GM04504 (cell line): ENCODE measurements around the gene DCAF5.
A peak's percentile ranks its signal among the peaks of the same experiment; 100 is the strongest.
"Not testable (repeated sequence)": the region's sequence is repeated elsewhere in the genome, so short reads cannot be mapped to it uniquely, and the experiment has no call there.

Experiments used
- DNase-seq: peaks from one replicate; pipeline ENCODE4 v3.0.0-alpha.2; 2012; ENCODE audit warnings: low read depth

Gene DCAF5, protein sequence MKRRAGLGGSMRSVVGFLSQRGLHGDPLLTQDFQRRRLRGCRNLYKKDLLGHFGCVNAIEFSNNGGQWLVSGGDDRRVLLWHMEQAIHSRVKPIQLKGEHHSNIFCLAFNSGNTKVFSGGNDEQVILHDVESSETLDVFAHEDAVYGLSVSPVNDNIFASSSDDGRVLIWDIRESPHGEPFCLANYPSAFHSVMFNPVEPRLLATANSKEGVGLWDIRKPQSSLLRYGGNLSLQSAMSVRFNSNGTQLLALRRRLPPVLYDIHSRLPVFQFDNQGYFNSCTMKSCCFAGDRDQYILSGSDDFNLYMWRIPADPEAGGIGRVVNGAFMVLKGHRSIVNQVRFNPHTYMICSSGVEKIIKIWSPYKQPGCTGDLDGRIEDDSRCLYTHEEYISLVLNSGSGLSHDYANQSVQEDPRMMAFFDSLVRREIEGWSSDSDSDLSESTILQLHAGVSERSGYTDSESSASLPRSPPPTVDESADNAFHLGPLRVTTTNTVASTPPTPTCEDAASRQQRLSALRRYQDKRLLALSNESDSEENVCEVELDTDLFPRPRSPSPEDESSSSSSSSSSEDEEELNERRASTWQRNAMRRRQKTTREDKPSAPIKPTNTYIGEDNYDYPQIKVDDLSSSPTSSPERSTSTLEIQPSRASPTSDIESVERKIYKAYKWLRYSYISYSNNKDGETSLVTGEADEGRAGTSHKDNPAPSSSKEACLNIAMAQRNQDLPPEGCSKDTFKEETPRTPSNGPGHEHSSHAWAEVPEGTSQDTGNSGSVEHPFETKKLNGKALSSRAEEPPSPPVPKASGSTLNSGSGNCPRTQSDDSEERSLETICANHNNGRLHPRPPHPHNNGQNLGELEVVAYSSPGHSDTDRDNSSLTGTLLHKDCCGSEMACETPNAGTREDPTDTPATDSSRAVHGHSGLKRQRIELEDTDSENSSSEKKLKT

DNA sequence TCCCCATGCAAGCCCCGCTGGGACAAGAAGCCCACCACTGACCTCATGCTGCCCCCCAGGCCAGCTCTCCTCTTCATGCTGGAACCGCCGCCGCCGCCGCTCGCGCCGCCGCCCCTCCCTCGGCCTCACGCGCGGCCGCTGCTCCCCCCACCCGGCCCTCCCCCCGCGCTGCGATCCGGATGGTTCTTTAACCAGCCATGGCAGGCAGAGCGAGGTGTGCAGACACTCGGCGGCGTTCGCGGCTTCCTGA lies at the start of gene DCAF5:
DCAF5 (minus strand) TSS at position 218 of the 250 bp plus-strand sequence; CDS start at position 77, 141 bp downstream.
- no peak for DNase-seq

DNA sequence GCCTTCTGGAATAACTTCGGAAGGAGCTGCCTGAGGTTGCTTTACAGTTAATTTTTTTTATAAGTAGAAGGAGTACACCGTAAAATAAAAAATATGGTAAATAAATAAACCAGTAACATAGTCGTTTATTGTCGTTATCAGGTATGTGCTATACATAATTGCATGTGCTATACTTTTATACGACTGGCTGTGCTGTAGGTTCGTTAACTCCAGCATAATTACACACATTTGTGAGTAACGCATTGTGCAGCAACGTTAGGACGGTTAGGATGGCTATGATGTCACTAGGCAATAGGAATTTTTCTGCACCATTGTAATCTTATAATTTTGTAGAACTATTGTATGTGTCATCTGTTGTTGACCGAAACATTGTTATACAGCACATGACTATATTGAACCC lies 46.9 kb upstream of the DCAF5 start:
- DNase-seq = no peak

DNA sequence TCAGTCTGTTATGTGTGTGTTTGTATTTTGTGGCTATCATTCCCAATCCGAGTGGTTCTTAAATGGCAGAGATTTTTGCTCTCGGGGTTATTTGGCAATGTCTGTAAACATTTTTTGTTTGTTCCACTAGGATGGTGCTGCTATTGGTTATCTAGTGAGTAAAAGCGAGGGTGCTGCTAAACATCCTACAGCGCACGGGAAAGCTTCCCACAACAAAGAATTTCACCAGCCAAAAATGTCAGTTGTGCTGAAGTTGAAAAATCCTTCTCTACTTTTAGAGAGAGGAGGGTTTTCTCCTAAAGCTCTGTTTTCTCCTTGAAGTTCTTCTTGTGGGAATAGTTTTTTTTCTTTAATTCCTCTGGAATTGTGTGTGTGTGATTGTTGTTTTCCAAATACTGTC lies 40.8 kb upstream of the DCAF5 start:
- DNase-seq = no peak

DNA sequence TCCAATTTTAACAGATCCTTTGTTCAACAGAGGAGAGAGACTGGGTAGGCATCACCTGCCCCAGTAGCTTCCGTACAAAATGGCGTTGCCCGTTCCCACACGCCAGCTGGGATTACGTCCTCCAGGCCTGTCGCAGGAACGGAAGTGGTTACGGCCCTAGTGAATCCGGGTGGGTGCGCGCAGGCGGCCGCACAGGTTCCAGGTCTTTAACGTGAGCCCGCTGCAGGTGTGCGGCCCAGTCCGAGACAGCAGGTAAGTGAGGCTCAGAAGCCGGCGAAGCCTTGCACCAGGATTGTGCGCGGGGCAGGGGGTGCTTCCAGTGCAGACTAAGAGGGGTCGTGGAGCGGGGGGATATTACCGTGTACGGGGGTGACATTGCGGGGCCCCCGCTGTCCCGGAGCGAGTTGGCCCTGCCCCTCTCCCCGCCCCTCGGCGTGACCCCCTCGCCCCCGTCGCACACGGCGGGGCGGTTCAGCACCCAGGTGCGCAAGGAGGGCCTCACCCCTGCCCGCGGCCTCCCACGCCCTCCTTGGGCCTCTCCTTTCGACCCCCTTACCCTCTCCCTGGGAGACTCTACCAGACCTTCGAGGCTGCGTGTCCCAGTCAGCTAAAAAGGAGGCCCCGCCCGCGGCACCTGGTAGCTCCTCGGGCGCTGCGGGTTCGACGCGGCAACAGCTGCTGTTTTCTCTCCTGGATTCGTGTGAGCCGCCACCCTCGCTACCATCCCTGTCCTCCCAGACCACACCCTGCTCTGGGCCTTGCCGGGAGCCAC lies 38.6 kb upstream of the DCAF5 start, which contains the start of gene EXD2:
EXD2 (plus strand) TSS at position 159 of the 772 bp plus-strand sequence. CDS start 17,973 bp downstream, outside the sequence.
- peak; percentile 60 for DNase-seq

DNA sequence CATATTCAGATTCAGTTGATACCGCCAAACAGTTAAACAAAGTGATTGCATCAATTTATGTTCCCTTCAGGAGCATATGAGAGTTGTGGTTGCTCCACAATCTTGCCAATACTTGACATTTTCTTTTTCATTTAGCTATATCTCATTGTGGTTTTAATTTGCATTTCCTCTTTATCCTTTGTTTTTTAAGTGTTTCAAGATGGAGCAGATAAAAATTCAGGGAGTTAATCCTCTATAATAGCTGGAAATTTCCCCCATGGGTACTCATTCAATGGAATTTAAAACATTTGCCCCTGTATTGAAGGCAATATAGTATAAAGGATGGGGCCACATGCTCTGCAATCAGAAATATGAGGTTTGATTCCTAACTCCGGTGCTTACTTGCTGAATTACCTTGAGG lies 37.3 kb upstream of the DCAF5 start:
- no peak for DNase-seq

DNA sequence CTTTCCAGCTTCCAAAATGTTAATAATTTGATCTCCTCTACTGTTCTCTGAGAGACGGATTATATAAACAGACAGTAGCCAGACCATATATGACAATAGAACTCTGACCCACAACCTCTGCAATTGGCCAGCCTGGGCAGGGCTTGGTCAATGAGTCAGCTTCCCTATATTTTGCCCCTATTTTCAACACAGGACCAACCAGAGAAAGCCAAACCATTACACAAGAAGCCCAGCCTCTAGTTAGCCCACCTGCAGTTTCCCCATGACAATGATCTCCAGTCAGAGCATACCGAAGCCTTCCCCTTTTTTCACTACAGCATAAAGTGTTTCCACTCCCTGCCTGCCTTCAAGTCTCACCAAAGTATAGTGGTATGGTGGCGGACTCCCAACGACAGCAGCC lies 30.8 kb upstream of the DCAF5 start:
- no peak for DNase-seq

DNA sequence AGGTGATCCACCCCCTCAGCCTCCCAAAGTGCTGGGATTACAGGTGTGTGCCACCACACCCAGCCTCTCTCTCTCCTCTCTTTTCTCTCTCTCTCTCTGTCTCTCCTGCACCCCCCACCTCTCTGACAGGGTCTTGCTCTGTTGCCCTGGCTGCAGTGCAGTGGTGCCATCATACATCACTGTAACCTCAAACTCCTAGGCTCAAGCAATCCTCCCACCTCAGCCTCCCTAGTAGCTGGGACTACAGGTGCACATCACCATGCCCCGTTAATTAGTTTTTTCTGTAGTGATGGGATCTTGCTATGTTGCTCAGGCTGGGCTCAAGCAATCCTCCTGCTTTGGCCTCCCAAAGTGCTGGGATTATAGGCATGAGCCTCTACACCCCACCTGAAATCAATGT lies 29.7 kb upstream of the DCAF5 start:
- DNase-seq = not testable (repeated sequence)

DNA sequence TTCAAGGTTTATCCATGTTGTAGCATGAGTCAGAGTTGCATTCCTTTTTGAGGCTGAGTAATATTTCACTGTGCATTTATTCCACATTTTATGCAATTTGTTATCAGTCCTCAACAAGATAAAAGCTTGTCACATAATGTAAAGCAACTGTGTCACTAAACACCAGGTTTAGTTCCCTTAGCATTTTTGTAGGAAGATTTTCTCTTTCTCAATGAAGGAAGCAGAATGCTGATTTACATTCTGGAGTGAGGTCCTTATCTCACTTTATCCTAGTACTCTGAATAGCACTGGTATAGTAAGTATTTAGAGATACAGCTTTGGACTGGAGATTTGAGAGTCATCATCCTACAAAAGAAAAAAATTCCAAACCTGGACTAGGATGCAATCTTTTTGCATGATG lies 28.6 kb upstream of the DCAF5 start:
- no peak for DNase-seq

DNA sequence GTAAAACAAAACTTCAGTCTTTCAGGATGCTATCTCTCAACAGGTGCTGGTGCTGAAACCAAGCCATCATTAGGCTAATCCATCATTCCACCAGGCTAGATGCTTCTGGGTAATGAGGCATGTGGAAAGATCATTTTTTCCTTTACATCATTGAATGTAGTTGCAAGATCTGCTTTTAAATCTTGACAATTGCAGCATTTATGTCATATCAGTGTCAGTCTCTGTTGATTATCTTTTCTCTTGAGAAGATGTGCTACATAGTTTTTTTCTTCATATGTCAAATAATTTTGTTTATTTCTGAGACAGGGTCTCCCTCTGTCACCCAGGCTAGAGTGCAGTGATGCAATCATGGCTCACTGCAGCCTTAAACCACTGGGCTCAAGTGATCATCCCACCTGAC lies 22.2 kb upstream of the DCAF5 start:
- no peak for DNase-seq

DNA sequence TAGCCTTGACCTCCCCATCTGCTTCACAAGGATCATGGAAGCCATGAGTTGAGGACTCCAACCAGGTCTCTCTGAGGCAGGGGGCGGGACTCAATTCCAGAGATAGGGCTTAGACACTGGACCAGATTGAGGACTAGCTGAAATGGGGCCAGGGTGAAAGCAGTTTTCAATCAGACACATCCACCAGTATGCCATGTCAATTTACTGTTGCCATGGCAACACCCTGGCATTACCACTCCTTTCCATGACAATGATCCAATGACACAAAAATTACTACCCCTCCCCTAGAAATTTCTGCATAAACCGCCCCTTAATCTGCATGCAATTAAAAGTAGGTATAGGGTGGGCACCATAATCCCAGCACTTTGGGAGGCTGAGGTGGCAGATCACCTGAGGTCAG lies 18.6 kb upstream of the DCAF5 start:
- DNase-seq = no peak

DNA sequence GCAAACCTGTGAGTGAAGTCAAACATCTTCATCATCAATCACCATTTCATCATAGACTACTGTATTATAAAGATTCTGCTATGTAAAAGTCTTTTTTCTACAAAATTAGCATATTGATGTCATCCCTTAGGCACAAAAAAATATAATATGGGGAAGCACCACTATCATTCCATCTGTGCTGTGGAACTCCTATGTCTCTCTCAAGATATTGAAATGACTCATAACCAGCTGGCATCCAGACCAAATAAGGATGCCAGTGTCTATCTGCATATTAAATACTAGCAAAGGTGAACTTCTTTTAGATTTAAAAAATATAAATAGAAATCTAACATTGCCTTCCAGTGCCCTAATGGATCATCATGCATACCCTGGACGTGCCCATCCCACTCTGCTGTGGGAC lies 17.9 kb upstream of the DCAF5 start:
- DNase-seq = no peak

DNA sequence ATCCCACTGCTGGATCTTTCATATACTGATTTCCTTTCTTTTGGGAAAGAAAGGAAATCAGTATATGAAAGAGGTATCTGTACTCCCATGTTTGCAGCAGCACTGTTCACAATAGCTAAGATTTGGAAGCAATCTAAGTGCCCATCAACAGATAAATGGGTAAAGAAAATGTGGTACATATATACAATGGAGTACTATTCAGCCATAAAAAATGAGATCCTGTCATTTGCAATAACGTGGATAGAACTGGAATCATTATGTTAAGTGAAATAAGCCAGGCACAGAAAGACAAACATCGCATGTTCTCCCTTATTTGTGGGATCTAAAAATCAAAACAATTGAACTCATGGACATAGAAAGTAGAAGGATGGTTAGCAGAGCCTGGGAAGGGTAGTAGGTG lies 12.9 kb upstream of the DCAF5 start:
- DNase-seq = not testable (repeated sequence)

DNA sequence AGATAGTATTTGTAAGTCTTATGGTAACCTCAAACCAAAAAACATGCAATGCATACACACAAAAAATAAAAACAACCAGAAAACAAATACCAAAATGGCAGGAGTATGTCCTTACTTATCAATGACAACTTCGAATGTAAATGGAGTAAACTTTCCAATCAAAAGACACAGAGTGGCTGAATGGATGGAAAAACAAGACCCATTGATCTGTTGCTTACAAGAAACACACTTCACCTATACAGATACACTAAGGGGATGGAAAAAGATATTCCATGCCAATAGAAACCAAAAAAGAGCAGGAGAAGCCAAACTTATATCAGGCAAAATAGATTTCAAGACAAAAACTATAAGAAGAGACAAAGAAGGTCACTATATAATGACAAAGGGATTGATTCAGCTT lies 8.7 kb upstream of the DCAF5 start:
- no peak for DNase-seq

DNA sequence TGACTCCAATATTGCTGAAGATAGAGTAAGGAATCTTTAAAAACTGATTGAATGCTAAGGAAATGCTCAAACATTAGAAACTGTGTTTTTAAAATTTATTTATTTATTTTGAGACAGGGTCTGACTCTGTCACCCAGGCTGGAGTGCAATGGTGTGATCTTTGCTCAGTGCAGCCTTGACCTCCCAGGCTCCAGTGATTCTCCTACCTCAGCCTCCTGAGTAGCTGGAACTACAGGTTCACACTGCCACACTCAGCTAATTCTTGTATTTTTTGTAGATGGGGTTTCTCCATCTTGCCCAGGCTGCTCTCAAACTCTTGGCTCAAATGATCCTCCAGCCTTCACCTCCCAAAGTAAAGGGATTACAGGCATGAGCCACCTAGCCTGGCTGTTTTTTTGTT lies 3.3 kb upstream of the DCAF5 start:
- DNase-seq = no peak

DNA sequence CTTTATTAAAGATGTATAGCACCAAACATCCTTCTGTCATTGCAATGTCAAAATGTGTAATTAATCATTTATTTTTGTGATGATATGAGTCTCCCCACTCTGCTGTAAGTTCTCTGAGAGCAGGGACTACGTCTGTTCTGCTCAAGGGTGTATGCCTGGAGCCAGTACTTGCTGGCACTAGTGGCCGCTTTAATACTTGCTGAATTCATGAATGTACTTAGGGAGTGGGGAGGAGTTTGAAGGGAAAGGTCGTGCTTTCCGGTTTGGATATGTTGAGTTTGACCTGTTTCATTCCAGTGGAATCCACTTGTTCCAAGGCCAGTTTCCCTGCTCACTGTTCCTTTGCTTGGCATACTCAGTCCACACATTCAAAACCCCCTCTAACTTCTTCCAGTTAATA lies 1.9 kb upstream of the DCAF5 start:
- no peak for DNase-seq

DNA sequence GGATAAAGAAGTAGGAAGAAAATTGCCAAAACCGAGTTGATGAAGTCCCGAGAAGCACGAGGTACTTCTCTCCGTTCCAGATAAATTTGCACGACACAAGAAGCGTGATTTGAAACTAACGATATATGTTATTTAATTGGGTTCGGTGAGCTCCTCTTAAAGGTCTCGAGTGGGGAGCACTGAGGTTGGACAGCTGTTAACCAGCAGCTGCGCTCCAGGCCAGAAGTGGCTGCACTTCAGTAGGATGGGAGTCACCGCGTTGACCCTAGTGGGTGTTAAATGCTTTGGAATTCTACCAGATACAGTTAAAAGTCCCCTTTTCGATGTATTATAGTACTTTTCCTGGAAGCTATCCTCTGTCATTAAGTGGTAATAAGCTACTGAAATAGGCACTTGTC lies 953 bp upstream of the DCAF5 start:
- no peak for DNase-seq

DNA sequence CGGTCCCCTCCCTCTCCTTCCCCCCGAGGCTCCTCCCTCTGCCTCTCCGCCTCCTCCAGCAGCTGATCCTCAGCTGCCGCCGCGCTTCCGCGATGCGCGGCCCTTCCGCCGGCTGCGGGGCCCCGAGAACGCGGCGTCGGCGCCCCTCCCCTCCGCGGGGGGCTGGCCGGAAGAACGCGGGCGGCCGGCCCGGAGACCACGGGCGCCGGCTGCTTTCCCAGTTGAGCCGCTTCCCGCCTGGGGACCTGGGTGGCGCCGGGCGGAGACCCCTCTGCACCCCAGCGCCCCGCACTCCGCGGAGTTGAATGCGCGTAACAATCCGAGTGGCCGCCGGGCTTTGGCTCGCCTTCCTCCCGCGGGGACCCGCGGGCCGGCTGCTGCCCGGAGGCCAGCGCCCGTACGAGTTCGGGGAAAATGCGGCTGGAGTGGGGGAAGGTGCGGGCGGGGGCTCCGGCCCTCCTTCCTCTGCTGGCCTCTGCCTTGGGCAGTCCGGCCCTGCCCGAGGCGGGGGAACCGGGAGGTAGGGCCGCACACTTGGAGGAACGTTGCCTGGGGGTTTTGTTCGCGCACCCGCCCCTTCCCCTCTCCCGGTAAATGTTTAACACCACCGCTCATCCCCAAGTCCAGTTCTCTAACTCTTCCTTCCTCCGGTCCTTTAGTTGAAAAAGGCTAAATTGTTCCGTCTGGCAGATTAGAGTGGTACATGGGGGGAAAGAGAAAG lies 393 bp upstream of the DCAF5 start:
- peak; percentile 78 for DNase-seq

DNA sequence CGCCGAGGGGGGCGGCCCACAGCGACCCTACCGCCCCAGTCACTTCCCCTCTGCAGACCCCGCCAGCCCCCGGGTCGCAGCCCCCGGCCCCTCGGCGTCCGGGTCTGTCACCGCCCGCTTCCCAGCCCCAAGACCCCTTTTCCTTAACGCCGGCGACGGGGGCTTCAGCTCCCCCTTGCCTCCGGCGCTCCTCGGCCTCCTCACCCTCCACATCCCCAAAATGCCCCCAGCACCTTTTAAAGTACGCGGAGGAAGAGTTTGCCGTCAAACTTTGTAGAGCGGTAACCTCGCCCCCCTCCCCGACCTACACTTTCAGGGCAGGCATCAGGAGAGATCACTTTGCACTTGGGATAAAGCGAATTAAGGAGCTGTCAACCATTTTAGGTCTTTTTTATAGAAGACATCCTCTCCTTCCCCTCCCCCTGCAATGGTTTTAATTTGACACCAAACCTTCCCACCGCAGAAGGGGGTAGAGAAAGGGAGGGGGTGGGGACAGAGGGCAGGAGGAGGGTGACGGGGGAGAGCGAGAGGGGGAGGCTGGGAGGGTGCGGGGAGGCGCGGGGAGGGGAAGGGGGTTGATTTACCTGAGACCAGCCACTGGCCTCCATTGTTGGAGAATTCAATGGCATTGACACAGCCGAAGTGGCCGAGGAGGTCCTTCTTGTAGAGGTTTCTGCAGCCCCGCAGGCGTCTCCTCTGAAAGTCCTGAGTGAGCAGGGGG lies 578 bp downstream of the DCAF5 start:
- DNase-seq = no peak

DNA sequence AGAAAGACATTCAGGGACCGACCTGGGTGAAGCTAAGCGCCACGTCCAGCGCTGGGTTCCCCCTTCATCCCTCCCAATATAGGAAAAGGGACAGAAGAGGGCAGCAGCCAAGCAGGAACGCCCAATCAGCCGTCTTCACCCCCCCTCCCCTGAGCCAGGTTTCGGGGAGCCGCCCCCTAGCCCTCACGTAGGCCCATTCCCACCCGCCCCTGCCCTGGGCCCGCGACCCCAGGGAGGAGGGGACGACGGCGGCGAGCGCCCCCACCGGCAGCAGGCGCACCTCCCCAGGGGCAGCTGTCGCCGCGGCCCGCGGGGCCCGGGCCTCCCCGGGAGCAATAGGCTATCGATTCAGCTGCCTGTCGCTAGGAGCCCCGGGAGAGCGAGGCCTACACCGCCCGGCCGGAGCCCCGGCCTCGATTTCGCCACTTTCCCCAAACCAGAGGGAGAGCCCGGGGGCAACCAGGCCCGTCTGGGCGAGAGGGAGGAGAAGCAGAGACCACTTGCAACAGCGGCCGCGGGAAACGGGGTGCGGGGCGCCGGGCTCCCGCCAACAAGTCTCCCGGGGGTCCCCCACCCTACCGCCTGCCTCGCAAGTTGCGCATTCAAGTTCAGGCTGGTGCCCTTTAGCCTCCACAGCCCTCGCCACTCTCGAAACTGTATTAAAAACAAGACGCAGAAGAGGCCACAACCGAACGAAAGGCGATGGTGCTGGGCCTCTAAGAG lies 1.3 kb downstream of the DCAF5 start:
- no peak for DNase-seq

DNA sequence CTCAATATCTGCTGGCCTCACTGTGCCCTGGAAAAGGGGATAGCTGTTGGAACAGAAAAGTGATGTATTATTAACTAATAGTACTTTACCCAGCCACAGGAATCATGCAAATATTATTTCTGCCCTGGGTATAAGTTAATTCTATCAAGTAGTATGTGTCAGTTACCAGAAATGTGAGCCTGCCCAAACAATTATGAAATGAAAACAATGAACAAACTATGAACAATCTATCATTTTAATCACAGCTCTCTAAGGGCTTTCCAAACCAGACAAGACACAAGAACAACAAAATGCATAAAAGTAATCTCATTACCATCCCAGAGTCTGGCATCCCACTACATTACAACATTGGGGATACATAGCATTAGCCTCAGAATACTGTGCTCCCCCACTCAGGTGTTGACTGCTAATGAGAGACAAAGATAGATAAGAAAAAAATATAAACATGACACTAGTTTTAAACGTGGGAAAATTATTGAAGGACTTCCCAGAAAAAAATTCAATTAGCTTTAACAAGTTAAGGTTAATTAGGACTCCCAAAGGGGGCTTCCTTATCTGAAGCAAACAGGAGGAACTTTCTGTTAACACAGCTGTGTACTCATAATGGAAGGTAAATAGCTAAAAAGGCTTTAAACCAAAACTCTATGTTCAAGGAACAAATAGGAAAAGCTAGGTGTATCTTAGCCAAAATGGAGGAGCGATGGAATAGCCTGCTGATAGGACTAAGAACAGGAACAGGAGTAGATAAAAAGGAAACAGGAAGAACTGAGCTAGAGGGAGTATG lies 3.3 kb downstream of the DCAF5 start:
- DNase-seq = no peak
